NOMO-1 treated with DMSO at 0.1 percent for 48 hours (cell line): ENCODE data around the gene SYCE3.

Experiments
- DNase-seq: peaks from one replicate; lab custom pipeline; 2025; ENCODE audit not compliant: unreplicated experiment; lab: John Stamatoyannopoulos, UW

SYCE3 gene

DNA sequence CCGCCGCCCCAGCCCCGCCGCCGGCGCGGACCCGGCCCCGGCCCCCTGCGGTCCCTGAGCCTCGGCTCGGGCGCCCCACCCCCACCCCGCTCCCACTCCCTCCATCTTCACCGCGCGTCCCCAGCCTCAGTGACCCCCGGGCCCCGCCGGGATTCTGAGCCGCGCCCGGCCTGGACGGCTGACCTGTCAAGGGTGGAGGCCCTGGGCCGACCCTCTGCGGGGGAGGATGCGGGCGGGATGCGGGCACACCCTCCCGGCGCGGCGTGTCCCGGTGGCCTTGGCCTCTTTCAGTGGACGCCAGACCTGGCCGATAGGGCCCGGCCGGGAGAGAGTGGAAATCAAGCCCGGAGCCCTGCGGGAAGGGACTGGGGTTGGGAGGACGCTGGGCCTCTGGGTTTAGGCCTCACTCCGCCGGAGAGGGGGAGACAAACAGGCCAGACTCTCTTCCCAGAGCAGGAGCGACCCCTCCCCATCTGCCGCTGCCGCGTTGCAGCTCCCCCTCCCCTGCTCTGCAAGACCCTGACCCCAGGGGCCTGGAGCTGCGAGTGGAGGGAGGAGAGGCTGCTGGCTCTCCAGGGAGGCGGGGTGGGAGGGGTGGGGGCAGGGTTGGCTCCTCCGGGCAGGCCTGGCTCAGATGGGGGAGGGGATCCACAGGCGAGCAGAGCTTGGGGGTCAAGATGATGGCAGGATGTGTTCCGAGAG, 38.4 kb upstream of the SYCE3 start:
- DNase-seq = no peak

DNA sequence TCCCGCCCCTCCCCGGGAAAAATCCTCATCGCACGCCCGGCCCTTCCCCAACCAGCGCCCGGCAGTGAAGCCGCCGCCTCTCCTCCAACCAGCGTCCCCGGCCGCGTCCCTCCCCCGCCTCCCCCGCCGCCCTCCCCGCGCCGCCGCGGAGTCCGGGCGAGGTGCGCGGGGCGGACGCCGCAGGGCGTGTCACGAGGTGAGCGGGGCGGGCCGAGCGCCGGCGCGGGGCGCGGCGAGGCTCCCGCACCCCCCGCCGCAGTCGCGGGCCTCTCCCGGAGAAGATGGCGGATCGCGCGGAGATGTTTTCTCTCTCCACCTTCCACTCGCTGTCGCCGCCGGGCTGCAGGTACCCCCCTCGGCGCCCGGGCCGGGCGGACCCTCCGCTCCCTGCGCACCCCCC, 37.8 kb upstream of the SYCE3 start, which contains the start of gene MAPK8IP2:
Gene MAPK8IP2 (plus strand): TSS at position 256 of the 400 bp plus-strand sequence. CDS start 26 bp downstream, at position 282.
- DNase-seq = no peak

DNA sequence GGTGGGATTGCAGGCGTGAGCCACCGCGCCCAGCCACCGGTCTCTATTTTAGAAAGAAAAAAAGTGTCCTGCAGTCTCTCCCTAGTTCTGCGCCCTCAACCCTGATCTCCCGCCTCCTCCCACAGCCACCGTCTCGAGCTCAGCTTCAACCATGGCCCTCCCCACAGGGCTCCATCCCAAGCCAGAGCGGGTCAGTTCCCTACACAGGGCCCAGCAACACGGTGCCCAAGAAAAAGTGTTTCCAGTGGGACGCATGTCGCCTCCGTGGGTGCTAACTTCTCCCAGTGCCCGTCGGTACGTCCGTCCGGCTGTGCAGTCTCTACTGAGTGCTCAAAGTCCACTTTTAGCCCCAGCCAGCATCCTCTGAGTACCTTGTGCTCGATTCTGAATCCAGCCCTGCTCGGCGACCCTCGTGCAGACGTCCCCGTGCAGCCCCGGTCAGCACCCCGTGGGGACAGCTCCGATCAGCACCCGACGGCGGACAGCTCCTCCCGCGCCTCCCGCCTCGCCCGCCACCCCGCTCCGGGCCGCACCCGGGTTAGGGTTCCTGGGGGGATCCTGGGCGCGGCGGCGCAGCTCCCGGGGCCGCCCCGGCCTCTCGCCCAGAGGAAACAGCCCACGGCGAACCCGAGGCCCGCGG, 37.2 kb upstream of the SYCE3 start:
- DNase-seq = peak; percentile 10

DNA sequence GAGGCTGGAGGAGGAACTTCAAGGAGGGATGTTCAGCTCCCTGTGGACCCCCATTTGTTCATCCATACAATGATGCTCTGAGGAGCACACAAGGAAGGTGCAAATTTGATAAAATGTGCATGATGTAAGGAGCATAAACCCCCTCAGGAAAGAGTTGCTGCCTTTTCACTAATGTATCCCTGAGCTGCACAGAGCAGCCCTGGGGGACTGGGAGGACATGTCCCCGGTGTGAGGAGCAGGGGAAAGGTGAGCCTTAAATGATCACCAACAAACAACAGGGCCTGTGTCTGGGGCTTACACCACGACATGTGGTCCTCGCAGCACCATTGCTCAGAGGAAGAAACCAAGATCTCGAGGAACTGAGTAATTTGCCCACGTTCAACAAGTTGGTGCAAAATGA, 34.4 kb upstream of the SYCE3 start:
- no peak for DNase-seq

DNA sequence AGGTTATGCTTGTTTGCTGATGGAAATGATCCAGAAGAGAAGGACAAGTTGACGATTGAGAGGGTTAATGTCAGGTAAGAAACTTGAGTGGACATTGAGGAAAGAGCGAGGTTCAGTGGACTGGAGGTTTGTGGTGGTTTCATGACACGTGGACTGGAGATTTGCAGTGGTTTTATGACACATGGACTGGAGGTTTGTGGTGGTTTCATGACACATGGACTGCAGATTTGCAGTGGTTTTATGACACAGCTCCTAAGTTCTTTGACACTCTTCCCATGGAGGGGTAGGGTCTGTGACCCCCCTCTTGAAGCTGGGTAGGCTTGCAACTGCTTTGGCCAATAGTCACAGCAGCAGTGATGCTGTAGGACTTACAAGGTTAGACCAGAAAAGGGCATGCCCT, 32.5 kb upstream of the SYCE3 start:
- no peak for DNase-seq

DNA sequence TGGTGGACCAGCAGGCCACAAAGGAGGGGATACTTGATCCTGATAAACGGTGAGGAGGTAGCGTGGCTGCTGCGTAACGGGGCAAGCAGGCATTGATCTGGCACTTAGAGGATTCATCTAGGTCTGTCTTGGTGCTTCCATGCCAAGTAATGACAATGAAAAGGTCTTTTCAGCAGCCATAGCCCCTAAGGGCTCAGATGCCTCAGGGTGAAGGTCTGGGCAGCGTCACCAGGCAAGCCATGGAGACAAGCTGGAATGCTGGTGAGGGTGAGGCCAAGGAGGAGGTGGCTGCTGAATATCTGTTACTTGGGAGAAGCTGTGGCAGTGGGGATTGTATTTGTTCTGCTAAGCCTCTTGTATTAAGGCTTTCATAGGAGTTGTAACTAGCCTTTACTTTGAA, 24.7 kb upstream of the SYCE3 start:
- no peak for DNase-seq

DNA sequence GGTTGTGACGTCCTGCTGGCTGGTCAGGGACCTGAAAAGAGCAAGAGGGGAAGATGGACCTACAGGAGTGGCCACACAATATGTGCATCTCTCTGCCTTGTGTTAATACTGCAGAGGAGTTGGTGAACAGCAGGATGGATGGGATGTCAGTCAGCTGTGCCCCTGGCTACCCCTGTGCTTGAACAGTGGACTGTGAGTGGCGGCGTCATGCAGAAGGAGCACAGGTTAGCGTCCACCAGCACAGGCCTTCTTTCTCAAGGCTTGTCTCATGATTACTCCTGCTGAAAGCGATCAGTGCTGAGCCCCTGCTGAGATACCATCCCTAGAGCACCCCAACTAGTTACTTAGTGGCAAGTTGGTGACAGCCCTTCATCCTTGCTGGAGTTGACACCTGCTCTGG, 23.7 kb upstream of the SYCE3 start:
- DNase-seq = no peak

DNA sequence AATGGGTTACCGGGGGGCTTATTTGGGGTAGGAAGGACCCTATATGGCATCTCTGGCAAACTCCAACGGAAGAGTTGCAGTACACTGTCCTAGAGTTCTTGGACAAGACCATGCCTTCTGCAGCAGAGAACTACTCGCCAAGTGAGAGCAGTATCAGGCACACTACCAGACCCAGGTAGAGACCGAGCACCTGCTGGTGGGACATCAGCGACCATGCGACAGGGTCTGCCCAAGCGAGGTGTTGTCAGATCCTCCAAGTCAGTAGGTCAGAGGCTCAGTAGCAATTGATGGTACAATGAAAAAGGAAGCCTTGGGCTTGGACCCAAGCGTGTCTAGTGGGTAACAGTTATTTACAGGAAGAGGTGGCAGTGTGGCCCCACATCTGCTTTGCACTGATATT, 23.1 kb upstream of the SYCE3 start:
- DNase-seq = no peak

DNA sequence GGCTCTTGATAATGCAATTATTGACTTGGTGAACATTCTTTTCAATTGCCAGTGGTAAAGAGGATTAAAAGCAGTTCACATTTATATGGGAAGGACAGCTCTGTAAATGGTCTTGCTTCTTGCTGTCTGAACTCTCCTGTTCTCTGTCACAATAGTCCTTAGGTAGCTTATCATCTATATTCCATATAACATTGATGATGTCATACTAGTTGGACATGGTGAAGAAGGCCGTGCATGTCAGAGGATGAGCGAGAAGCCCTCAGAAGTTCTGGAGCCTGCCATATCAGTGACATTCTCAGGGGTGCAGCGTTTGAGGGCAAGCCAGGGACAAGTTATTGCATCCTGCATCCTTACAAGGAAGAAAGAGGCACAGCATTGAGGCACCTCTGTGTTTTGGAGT, 22.5 kb upstream of the SYCE3 start:
- DNase-seq = no peak

DNA sequence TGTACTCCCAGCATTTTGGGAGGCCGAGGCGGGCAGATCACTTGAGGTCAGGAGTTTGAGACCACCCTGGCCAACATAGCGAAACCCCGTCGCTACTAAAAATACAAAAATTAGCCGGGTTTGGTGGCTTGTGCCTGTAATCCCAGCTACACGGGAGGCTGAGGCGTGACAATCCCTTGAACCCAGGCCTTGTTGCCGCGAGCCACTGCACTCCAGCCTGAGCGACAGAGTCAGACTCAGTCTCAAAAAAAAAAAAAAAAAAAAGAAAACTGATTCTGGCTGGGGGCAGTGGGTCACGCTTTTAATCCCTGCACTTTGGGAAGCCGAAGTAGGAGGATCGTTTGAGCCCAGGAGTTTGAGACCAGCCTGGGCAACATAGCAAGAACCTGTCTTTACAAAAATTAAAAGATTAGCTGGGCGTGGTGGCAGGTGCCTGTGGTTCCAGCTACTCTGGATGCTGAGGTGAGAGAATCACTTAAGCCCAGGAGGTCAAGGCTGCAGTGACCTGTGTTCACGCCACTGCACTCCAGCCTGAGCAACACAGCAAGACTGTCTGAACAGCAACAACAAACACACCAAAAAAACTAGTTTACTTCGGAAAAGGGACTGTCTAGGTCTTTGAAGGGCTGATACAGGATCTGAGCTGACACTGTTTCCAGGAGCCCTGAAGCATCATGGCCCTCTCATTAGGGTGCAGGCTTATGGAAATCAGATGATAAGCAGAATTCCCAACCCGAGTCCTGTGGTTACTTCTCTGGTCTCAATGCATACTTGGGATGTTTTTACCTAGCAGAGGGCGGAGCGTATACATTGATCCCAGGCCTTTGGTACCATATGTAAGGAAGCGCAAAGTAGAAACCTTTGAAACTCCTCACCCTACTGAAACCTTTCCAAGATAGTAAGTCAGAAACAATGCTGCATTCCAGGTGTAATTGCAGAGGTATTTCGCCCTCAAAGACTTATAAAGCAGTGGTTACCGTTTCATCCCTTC, 21.7 kb upstream of the SYCE3 start:
- no peak for DNase-seq

DNA sequence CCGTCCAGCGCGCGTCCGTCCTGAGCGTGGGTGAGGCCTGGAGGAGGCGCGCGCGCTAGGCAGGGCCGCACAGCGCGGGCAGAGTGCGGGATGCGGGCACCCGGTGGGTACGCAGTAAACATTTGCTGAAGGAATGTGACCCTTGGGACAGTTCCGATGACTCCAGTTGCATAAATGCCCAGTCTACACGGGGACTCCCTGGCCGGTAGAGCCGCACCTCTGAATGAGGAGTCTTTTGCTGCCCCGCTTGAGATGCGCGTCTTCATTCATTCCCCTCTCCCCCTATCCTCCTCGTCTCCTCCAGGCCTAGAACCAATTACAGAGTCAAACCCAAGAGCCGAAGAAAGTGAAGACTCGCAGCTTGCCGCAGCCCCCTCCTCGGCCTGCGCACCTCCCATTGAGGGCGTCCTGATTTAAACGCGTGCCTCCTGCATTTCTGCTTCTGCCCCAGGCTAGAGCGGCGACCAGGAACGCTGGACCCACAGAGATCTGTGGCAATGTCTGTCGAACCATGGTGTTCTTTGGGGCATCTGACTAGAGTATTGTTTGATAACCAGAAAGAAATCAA, 20.7 kb upstream of the SYCE3 start:
- DNase-seq = no peak

DNA sequence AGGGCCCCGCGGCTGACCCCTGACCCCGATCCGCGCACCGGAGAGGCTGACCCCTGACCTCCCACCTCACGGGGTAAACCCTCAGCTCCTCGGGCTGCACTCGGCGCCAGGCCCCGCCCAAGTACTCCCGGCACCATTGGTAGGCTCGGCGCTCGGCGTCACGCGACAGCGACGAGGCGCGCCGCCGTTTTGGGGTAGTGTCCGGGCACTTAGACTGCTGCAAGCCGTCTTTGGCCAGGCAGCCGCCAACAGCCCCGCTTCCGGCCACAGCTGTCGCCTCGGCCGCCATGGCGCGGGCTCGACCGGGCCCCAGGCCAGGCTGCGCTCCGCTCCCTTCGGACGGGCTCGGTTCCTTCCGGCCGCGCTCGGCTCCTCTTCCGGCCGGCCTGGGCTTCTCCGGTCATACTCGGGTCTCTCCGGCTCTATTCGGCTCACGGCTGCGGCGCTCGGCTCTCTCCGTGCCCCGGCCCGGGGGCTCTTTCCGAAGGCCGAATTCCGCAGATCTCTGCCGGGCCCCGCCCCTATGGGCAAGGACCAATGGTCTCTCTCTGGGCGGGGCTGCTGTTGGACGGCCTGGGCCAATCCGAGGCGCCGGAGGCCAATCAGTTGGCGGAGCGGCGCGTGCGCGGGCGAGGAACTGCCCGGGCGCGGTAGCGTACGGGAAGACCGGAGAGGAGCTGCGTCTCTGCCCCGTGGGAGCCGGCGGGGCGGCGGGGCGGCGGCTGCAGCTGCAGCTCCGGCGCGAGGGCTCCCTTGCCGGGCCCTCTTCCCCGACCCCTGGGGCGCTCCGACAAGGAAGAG, 20.0 kb upstream of the SYCE3 start, which contains the start of gene CHKB:
Gene CHKB (minus strand): TSS at position 357 of the 801 bp plus-strand sequence. CDS start 68 bp downstream, at position 289.
- peak; percentile 98 for DNase-seq

DNA sequence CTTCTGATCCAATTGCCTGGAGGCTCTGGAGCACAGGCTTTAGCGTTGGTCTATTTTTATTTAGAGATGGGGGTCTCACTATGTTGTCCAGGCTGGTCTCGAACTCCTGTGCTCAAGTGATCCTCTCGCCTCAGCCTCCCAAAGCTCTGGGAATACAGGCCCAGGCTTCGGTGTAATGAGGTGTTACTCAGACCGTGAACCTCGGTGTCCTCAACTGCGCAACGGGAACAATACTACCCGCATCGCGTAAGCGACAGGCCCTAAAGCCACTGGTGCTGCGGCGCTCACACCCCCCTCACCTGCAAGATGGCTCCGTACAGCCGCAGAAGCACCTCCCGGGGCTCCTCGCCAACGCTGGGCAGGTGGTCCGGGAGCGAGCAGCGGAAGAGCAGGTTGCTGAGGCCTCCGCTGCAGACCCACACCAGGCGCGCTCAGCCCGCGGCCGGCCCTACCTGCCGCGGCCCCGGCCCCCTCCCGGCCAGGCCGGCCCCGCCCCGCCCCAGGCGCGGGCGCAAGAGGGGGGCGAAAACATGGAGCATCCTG, 19.3 kb upstream of the SYCE3 start:
- peak; percentile 33 for DNase-seq

DNA sequence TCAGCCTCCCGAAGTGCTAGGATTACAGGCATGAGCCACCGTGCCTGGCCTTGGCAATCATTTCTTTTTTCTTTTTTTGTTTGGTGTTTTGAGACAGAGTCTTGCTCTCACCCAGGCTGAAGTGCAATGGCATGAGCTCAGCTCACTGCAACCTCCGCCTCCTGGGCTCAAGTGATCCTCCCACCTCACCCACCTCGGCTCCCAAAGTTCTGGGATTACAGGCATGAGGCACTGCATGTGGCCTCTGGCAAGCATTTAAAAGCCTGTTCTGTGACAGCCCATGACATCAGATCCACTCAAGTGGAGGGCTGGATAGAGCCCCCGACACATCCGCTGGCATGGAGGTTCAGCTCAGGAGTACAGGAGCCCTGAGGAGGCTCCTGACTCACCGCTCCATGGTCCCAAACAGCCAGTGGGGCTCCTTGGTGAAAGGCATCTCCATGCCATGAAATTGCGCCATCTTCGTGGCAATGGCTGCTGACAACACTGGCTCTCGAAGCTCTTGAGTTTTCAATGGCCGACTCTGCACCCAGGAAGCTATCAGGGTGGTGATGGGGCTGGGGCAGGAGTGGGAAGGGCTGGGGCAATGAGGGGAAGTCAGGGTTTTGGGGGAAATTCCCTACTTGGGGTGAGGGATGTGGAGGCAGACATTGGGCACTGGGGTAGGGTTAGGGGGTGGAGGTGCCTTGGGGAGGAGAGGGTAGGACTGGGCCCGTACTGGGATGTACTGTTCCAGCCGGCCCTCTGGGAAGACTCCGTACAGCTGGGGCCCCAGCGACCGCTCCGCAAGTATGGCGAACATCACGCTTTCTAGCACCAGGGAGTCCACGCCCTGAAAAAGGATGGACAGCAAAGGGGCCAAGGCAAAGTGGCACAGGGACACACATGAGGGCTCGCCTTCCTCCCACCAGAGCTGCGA, 18.6 kb upstream of the SYCE3 start:
- DNase-seq = no peak

DNA sequence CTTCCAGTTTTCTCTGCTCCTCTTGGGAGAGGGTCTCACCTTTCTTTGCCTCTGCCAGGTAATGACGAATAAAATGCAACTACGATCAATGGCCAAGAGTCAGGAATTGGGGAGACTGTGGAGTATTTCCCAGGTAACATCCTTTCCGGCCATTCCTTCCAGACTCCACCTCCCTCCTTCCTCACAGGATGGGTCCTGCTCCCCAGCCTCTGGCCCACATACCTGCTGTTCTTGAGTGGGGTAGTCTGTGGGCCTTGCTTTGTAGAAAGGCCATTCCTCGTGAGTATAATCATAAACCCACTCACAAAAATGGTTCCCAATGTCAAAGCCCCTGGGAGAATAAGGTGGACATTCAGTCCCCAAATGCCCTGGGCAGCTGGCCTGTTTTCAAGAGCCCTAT, 17.0 kb upstream of the SYCE3 start:
- DNase-seq = no peak

DNA sequence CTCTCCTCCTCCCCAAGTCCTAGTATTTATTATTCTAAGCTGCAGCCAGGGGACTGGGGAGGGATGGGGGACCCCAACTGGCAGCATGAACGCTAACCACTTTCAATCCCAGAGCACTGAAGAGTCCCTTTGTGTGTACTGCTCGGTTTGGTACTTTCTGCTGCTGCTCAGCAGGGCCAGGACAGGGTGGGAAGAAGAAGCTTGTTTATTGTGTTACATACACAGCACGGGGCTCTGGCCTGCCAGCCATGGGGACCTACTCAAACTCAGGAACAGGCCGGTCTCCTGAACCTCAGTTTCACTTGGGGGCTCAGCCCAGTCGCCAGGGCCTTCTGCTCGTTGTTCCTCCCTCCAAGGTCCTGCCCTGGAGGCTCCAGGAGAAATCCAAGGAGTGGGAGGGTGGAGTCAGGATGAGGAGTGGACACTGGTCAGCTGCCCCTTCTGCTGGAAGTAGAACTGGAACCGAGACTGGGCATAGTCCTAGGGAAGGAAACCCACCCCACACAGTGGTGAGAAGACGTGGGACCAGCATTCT, 16.1 kb upstream of the SYCE3 start:
- DNase-seq = no peak

DNA sequence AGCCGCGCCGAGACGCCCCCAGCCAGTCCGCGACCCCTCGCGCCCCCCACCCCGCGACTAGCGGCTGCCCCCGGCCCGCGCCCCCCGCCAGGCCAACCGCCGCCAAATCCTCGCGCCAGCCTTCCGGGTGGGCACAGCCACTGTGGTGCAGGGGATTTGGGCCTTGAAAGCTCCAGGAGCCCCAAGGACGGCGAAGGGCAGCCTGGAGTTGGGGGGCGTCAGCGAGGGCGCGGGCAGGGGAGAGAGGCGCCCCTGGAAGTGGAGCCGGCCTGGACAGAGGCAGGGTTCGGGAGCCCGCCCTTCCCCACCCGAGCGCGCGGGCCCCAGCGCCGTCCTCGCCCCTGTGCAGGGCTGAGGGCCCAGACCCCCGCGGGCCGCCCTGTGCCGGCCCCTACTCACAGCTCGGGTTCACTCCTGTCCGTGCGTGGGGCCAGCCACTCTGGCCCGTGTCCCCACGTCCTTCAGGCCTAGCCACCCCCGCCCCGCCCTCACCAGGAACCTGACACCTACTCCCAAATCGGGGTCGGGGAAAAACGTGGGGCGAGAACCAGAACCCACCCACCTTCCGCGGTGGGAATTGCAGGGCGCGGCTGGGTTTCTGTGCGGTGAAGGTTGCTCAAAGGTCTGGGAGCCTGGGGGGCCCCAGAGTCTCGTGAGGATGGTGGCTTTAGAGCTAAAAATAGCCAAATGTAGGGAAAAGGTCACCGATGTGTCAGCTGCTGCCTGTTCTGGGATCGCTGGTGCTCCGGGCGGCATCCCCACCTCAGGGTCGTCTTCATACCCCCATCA, 15.5 kb upstream of the SYCE3 start, which contains the start of gene CPT1B:
Gene CPT1B (minus strand): TSS at position 441 of the 789 bp plus-strand sequence. CDS start 512 bp downstream, outside the sequence.
- DNase-seq = no peak

DNA sequence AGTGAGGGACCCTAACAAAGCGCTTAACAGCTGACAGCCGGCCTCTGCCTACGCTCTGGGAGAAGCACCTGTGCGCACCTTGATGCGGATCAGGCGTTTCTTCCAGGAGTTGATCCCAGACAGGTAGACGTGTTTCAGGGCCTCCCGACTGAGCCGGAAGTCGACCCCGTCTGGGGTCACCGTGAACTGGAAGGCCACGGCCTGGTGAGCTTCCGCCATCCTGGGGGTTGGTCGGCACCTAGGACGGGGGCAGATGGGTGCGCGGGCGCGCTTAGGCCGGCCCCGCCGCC, 14.9 kb upstream of the SYCE3 start:
- DNase-seq = no peak
